ENCODE results near the gene COL6A3.

COL6A3 gene

DNA sequence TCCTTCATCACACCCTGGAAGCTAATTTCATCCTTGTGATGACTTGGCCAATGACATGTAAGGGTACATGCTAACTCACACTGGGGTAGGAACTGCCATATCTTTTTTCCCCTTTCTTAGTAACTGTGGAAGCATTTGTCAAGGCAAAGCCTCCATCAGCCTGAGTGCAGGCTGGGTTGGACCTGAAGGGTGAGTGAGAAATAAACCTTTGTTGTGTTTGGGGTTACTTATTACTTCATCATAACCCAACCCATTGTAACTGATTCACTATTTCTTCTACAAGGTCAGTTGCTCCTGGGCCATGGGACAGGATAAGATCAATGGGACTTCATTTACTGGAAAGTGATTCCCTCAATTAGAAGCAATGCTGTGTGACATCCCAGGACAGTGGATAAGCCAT, 108.4 kb downstream of the COL6A3 start:
- POLR2A ChIA-PET, result no interaction called here
- H3K4me3 ChIP-seq (ENCODE audit: low read depth, low read length), result no peak overlapping the region
- H3K9me3 ChIP-seq (ENCODE audit: control insufficient read depth, insufficient read depth, low read depth, low read length), result no peaks in the 10 kb centered on the region
- H3K27ac ChIP-seq (ENCODE audit: extremely low read depth, low read depth, low read length), result no peak overlapping the region
- CTCF ChIA-PET, result no interaction called here
- TF ChIP-seq, protein P1, sequence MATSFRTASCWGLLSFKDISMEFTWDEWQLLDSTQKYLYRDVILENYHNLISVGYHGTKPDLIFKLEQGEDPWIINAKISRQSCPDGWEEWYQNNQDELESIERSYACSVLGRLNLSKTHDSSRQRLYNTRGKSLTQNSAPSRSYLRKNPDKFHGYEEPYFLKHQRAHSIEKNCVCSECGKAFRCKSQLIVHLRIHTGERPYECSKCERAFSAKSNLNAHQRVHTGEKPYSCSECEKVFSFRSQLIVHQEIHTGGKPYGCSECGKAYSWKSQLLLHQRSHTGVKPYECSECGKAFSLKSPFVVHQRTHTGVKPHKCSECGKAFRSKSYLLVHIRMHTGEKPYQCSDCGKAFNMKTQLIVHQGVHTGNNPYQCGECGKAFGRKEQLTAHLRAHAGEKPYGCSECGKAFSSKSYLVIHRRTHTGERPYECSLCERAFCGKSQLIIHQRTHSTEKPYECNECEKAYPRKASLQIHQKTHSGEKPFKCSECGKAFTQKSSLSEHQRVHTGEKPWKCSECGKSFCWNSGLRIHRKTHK (tag by site-specific recombination; IDR thresholded peaks at IDR 0.05), result no peak
- TF ChIP-seq ZNF621 (tag by site-specific recombination; IDR thresholded peaks at IDR 0.05) (no peak), SCRT2 (tag by site-specific recombination; IDR thresholded peaks at IDR 0.05) (no peak), ZNF768 (tag by site-specific recombination; IDR thresholded peaks at IDR 0.05) (no peak), ZNF624 (tag by site-specific recombination; IDR thresholded peaks at IDR 0.05) (no peak), ZNF184 (tag by site-specific recombination; IDR thresholded peaks at IDR 0.05) (no peak), ZNF747 (tag by site-specific recombination; IDR thresholded peaks at IDR 0.05) (no peak), ZNF394 (tag by site-specific recombination; IDR thresholded peaks at IDR 0.05; ENCODE audit: borderline replicate concordance) (no peak), ZNF391 (tag by site-specific recombination; IDR thresholded peaks at IDR 0.05; ENCODE audit: borderline replicate concordance, low read depth) (no peak), KLF1 (tag by site-specific recombination; IDR thresholded peaks at IDR 0.05) (no peak), ZSCAN23 (tag by site-specific recombination; IDR thresholded peaks at IDR 0.05) (no peak), ZNF140 (tag by site-specific recombination; IDR thresholded peaks at IDR 0.05) (no peak)
- TF ChIP-seq, protein P2, sequence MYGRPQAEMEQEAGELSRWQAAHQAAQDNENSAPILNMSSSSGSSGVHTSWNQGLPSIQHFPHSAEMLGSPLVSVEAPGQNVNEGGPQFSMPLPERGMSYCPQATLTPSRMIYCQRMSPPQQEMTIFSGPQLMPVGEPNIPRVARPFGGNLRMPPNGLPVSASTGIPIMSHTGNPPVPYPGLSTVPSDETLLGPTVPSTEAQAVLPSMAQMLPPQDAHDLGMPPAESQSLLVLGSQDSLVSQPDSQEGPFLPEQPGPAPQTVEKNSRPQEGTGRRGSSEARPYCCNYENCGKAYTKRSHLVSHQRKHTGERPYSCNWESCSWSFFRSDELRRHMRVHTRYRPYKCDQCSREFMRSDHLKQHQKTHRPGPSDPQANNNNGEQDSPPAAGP (tag by site-specific recombination; IDR thresholded peaks at IDR 0.05), result no peak
- TF ChIP-seq, protein P3, sequence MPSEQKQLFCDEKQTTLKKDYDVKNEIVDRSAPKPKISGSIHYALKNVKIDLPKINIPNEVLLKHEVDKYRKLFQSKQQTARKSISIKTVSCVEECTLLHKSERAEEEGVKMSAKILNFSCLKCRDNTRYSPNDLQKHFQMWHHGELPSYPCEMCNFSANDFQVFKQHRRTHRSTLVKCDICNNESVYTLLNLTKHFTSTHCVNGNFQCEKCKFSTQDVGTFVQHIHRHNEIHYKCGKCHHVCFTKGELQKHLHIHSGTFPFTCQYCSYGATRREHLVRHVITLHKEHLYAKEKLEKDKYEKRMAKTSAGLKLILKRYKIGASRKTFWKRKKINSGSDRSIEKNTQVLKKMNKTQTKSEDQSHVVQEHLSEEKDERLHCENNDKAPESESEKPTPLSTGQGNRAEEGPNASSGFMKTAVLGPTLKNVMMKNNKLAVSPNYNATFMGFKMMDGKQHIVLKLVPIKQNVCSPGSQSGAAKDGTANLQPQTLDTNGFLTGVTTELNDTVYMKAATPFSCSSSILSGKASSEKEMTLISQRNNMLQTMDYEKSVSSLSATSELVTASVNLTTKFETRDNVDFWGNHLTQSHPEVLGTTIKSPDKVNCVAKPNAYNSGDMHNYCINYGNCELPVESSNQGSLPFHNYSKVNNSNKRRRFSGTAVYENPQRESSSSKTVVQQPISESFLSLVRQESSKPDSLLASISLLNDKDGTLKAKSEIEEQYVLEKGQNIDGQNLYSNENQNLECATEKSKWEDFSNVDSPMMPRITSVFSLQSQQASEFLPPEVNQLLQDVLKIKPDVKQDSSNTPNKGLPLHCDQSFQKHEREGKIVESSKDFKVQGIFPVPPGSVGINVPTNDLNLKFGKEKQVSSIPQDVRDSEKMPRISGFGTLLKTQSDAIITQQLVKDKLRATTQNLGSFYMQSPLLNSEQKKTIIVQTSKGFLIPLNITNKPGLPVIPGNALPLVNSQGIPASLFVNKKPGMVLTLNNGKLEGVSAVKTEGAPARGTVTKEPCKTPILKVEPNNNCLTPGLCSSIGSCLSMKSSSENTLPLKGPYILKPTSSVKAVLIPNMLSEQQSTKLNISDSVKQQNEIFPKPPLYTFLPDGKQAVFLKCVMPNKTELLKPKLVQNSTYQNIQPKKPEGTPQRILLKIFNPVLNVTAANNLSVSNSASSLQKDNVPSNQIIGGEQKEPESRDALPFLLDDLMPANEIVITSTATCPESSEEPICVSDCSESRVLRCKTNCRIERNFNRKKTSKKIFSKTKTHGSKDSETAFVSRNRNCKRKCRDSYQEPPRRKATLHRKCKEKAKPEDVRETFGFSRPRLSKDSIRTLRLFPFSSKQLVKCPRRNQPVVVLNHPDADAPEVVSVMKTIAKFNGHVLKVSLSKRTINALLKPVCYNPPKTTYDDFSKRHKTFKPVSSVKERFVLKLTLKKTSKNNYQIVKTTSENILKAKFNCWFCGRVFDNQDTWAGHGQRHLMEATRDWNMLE (tag by site-specific recombination; conservative IDR thresholded peaks at IDR 0.05; ENCODE audit: low read depth), result no peak
- TF ChIP-seq, protein P4, sequence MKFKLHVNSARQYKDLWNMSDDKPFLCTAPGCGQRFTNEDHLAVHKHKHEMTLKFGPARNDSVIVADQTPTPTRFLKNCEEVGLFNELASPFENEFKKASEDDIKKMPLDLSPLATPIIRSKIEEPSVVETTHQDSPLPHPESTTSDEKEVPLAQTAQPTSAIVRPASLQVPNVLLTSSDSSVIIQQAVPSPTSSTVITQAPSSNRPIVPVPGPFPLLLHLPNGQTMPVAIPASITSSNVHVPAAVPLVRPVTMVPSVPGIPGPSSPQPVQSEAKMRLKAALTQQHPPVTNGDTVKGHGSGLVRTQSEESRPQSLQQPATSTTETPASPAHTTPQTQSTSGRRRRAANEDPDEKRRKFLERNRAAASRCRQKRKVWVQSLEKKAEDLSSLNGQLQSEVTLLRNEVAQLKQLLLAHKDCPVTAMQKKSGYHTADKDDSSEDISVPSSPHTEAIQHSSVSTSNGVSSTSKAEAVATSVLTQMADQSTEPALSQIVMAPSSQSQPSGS (tag by site-specific recombination; IDR thresholded peaks at IDR 0.05; ENCODE audit: low read depth), result no peak
- TF ChIP-seq, protein P5, sequence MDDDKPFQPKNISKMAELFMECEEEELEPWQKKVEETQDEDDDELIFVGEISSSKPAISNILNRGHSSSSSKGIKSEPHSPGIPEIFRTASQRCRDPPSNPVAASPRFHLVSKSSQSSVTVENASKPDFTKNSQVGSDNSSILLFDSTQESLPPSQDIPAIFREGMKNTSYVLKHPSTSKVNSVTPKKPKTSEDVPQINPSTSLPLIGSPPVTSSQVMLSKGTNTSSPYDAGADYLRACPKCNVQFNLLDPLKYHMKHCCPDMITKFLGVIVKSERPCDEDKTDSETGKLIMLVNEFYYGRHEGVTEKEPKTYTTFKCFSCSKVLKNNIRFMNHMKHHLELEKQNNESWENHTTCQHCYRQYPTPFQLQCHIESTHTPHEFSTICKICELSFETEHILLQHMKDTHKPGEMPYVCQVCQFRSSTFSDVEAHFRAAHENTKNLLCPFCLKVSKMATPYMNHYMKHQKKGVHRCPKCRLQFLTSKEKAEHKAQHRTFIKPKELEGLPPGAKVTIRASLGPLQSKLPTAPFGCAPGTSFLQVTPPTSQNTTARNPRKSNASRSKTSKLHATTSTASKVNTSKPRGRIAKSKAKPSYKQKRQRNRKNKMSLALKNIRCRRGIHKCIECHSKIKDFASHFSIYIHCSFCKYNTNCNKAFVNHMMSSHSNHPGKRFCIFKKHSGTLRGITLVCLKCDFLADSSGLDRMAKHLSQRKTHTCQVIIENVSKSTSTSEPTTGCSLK (tag by site-specific recombination; IDR thresholded peaks at IDR 0.05), result no peak
- no peaks in the 10 kb centered on the region for H3K4me1 ChIP-seq (ENCODE audit: control insufficient read depth, insufficient read depth, low read length)
- H3K36me3 ChIP-seq (ENCODE audit: control insufficient read depth in 2 of 2, insufficient read depth in 1 of 2, low read length in 2 of 2), result no peaks in the 10 kb centered on the region
